SU-DHL-6 (cell line): ENCODE data around the gene EIF3B.

Source experiments
- H2AFZ ChIP-seq: fragments of 200-600 bp; sonication (generic); 2 replicates; pipeline ENCODE4 v1.6.1; 2014; ENCODE audit warnings: low read depth, mild to moderate bottlenecking, moderate library complexity, mixed read lengths, antibody characterized with exemption, low read length; ENCODE audit not compliant: severe bottlenecking
- H3F3A ChIP-seq: fragments of 200-600 bp; shearing (Covaris generic); 2 replicates; pipeline ENCODE4 v1.6.0; 2016; ENCODE audit warnings: antibody characterized with exemption, mild to moderate bottlenecking; ENCODE audit not compliant: insufficient read depth
- H3K27ac ChIP-seq: fragments of 200-600 bp; sonication (generic); 2 replicates; pipeline ENCODE4 v1.5.1; 2016; ENCODE audit warnings: low read depth, mild to moderate bottlenecking, low read length, moderate library complexity, mixed read lengths
- H3K27me3 ChIP-seq: fragments of 200-600 bp; sonication (generic), shearing (Covaris generic); 2 replicates; pipeline ENCODE4 v1.6.0; 2014; ENCODE audit warnings: mild to moderate bottlenecking, low read length
- H3K36me3 ChIP-seq: fragments of 200-600 bp; sonication (generic); 2 replicates; pipeline ENCODE4 v1.6.1; 2014; ENCODE audit warnings: mild to moderate bottlenecking, low read length, mixed read lengths
- H3K4me2 ChIP-seq: fragments of 300-600, 200-600 bp; shearing (Covaris generic), sonication (generic); 2 replicates; pipeline ENCODE4 v1.6.0; 2014; ENCODE audit warnings: low read length, low read depth, mild to moderate bottlenecking; ENCODE audit not compliant: poor library complexity, severe bottlenecking
- H3K4me3 ChIP-seq: fragments of 200-600 bp; sonication (generic); 2 replicates; pipeline ENCODE4 v1.5.1; 2014; ENCODE audit warnings: antibody characterized with exemption, low read length, mild to moderate bottlenecking, mixed read lengths; ENCODE audit not compliant: insufficient read depth, poor library complexity, severe bottlenecking
- H3K79me2 ChIP-seq: fragments of 200-600 bp; sonication (generic); 2 replicates; pipeline ENCODE4 v1.6.1; 2014; ENCODE audit warnings: mild to moderate bottlenecking, low read length, moderate library complexity; ENCODE audit not compliant: insufficient read depth
- H3K9ac ChIP-seq: fragments of 200-600 bp; sonication (generic); 2 replicates; pipeline ENCODE4 v1.7.0; 2014; ENCODE audit warnings: mild to moderate bottlenecking, low read length
- H3K9me2 ChIP-seq: fragments of 200-600 bp; sonication (generic); replicated peaks from 2 replicates; pipeline ENCODE4 v1.6.1; 2014; ENCODE audit warnings: low read length; ENCODE audit not compliant: insufficient read depth
- H3K9me3 ChIP-seq: fragments of 200-600 bp; sonication (generic); 2 replicates; pipeline ENCODE4 v1.6.1; 2014; ENCODE audit warnings: low read length, mixed read lengths; ENCODE audit not compliant: insufficient read depth
- H4K20me1 ChIP-seq: fragments of 200-600 bp; sonication (generic); 2 replicates; pipeline ENCODE4 v1.6.1; 2014; ENCODE audit warnings: low read depth, mild to moderate bottlenecking, antibody characterized with exemption, low read length, moderate library complexity, mixed read lengths
- CTCF ChIP-seq: fragments of 200-600 bp; sonication (generic); IDR thresholded peaks from one replicate; pipeline ENCODE4 v1.5.1; 2017; ENCODE audit warnings: antibody characterized with exemption, mild to moderate bottlenecking, low read length, moderate library complexity; ENCODE audit not compliant: insufficient read depth, poor library complexity, severe bottlenecking
- EZH2phosphoT487 ChIP-seq: fragments of 200-600 bp; sonication (generic), shearing (Covaris generic); conservative IDR thresholded peaks from 2 replicates; pipeline ENCODE4 v1.6.1; 2018; ENCODE audit warnings: mild to moderate bottlenecking, antibody characterized with exemption, low read length, moderate library complexity, mixed read lengths

The EIF3B gene

GRCh38 chr7:2393706-2394105 lies 39.1 kb downstream of the EIF3B start:
- no peaks in the 10 kb centered on the region for H3K79me2 ChIP-seq
- no peaks in the 10 kb centered on the region for H3K9me2 ChIP-seq
- H3K4me2 ChIP-seq, result no peak overlapping the region
- no peak overlapping the region for H3K4me3 ChIP-seq
- H3K9ac ChIP-seq, result no peak overlapping the region
- H4K20me1 ChIP-seq, result no peaks in the 10 kb centered on the region
- no peaks in the 10 kb centered on the region for H3K27me3 ChIP-seq
- H2AFZ ChIP-seq, result no peak overlapping the region
- no peak overlapping the region for H3K27ac ChIP-seq
- no peaks in the 10 kb centered on the region for H3K36me3 ChIP-seq
- H3K9me3 ChIP-seq, result no peaks in the 10 kb centered on the region
- peaks cover 5% of the 10 kb centered on the region for H3F3A ChIP-seq
- no peak for TF ChIP-seq EZH2phosphoT487
- TF ChIP-seq CTCF, result no peak

DNA sequence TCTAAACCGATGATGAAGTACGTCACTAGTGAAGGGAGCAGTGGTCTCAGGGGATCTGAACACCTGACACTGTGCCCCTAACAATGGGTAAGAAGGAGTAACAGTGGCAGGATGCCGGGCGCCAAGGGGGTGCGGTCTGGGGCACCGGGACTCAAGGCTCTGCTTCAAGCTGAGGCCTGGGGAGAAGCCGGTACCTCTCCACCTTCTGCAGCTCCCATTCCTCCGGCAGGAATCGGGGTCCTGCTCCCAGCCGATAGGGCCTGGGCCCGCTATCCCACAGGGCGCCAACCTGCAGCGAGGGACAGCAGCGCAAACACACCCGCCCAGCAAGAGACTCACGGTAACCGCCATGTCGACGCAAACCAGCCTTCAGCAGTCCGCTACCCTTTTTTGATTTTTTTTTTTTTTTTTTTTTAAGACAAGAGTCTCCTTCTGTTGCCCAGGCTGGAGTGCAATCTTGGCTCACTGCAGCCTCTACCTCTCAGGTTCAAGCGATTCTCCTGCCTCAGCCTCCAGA lies 40.0 kb downstream of the EIF3B start:
- Histone ChIP-seq H3K27ac (no peak overlapping the region), H3K36me3 (no peaks in the 10 kb centered on the region), H3K9me3 (no peaks in the 10 kb centered on the region), H3K4me2 (no peak overlapping the region), H2AFZ (no peak overlapping the region), H3K9ac (no peak overlapping the region), H3K9me2 (no peaks in the 10 kb centered on the region), H3K79me2 (no peaks in the 10 kb centered on the region), H3F3A (peaks cover 5% of the 10 kb centered on the region), H4K20me1 (no peaks in the 10 kb centered on the region), H3K4me3 (no peak overlapping the region), H3K27me3 (no peaks in the 10 kb centered on the region)
- TF ChIP-seq CTCF (no peak), EZH2phosphoT487 (no peak)

DNA sequence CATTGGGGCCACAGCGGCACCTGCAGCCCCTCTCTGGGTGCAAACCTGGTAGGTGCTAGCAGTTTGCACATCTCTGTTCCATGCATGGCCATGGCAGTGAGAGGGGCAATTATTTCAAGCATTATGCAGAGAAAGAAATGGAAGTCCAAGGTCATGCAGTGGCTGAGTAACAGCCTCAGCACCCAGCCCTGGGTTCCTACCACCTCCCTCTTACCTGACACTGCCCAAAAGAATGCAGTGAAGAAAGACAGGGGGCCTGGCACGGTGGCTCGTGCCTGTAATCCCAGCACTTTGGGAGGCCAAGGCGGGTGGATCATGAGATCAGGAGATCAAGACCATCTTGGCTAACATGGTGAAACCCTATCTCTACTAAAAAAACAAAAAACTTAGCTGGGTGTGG lies 43.9 kb downstream of the EIF3B start:
- no peaks in the 10 kb centered on the region for H3K9me2 ChIP-seq
- no peaks in the 10 kb centered on the region for H3K79me2 ChIP-seq
- no peak overlapping the region for H3K27ac ChIP-seq
- no peaks in the 10 kb centered on the region for H4K20me1 ChIP-seq
- no peak for TF ChIP-seq EZH2phosphoT487
- TF ChIP-seq CTCF, result no peak
- H3K9me3 ChIP-seq, result no peaks in the 10 kb centered on the region
- no peak overlapping the region for H3K4me3 ChIP-seq
- H3K27me3 ChIP-seq, result no peaks in the 10 kb centered on the region
- peaks cover 14% of the 10 kb centered on the region for H3F3A ChIP-seq
- no peak overlapping the region for H3K9ac ChIP-seq
- H3K4me2 ChIP-seq, result no peak overlapping the region
- no peaks in the 10 kb centered on the region for H3K36me3 ChIP-seq
- no peak overlapping the region for H2AFZ ChIP-seq
